Activated naive CD8-positive, alpha-beta T cell (primary cell): ENCODE data around the gene CWC15.

Experiments used
- H3K27ac Mint-ChIP-seq: one replicate; pipeline ENCODE4 v1.8.0; 2021; ENCODE audit warnings: mixed read lengths
- H3K27me3 Mint-ChIP-seq: one replicate; pipeline ENCODE4 v1.8.0; 2021; ENCODE audit warnings: mixed read lengths
- H3K36me3 Mint-ChIP-seq: one replicate; pipeline ENCODE4 v1.8.0; 2021; ENCODE audit warnings: mixed read lengths
- H3K4me1 Mint-ChIP-seq: one replicate; pipeline ENCODE4 v1.8.0; 2021; ENCODE audit warnings: low read depth, mixed read lengths
- H3K4me3 Mint-ChIP-seq: one replicate; pipeline ENCODE4 v1.8.0; 2021; ENCODE audit warnings: mild to moderate bottlenecking, mixed read lengths
- H3K9me3 Mint-ChIP-seq: one replicate; pipeline ENCODE4 v1.8.0; 2021; ENCODE audit warnings: low read depth, mixed read lengths

Gene CWC15

DNA sequence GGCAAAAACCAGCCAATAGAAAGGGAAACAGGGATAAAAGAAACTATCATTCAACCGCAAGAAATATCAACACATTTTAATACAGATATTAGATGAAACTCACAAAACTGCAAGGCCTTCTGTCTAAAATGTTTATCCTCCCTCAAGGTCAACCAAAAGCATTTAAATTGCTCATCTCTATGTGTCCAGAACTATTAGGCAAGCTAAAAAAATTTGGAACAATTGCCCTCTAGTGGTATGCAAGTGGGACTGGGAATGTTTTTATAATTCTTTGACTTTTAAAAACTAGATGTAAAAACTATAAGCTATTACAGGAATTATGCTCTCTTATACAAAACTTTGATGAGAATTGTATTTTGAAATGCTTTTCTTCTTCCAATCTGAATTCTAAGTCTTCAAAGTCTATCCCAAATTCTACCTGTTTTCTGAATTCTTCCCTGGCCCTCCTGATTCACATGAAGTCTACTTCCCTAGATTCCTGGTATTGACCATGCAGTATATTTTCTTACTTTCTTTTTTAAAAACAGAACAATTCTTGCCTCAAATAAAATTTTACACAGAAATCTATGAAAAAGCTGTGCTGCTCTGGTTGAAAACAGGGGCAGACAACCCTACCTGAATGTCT lies 4.9 kb downstream of the CWC15 start:
- H3K4me3 Mint-ChIP-seq = no peak overlapping the region
- no peaks in the 10 kb centered on the region for H3K27me3 Mint-ChIP-seq
- peaks cover 27% of the 10 kb centered on the region for H3K4me1 Mint-ChIP-seq
- no peaks in the 10 kb centered on the region for H3K9me3 Mint-ChIP-seq
- H3K27ac Mint-ChIP-seq = peak overlapping the region; percentile 38
- peaks cover 22% of the 10 kb centered on the region for H3K36me3 Mint-ChIP-seq

DNA sequence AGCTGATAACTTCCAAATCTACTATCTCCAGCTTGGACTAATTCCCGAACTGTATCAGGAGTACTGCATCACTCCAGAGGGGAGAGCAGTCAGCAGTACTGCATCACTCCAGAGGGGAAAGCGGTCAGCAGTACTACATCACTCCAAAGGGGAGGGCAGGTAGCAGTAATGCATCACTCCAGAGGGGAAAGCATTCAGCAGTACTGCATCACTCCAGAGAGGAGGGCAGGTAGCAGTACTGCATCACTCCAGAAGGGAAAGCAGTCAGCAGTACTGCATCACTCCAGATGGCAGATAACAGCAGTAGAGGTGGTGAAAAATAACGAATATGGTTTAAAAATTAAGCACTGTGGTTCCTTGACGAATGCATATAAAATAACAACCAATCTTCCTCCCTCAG lies 8.4 kb downstream of the CWC15 start:
- Mint-ChIP-seq H3K27me3 (no peaks in the 10 kb centered on the region), H3K9me3 (no peaks in the 10 kb centered on the region), H3K36me3 (peaks cover 19% of the 10 kb centered on the region), H3K27ac (no peak overlapping the region), H3K4me3 (no peak overlapping the region), H3K4me1 (peaks cover 14% of the 10 kb centered on the region)

DNA sequence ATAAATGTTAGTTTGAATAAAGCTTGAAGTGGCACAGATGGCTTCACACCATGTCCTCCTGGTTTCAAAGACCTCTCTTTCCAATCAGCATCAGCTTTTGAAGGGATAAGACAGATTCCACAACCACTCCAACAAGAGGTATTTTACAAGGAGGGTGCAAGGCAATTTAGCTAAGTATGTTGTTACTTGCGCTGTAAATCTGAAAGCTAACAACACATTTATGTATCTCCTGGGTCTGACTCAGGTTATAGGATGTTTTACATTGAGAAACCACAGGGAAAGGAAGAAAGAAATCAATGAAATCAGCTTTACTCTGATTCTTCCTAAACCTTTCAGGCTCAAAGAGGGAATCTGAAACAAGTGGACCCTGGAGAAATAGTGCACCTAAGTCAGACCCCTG lies 12.1 kb downstream of the CWC15 start:
- H3K36me3 Mint-ChIP-seq = peaks cover 5% of the 10 kb centered on the region
- no peaks in the 10 kb centered on the region for H3K9me3 Mint-ChIP-seq
- peaks cover 3% of the 10 kb centered on the region for H3K4me1 Mint-ChIP-seq
- H3K27ac Mint-ChIP-seq = no peak overlapping the region
- no peaks in the 10 kb centered on the region for H3K27me3 Mint-ChIP-seq
- H3K4me3 Mint-ChIP-seq = no peak overlapping the region

DNA sequence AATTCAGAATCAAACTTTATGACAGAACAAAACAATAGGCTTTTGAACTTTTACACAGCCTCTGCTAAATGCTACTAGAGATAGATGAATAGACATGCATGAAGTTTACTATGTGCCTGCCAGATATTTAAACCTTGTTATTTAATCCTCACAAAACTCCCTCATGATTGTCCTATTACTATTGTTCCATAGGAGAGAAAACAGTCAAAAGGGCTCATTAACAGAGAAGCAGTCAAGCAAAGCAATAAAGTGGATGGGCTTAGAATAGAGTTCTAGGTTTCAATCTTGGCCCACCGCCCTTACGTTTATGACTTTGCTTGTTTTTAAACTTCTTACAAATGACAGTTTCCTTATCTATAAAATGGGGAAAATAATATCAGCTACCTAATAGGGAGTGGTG lies 12.9 kb downstream of the CWC15 start:
- H3K4me3 Mint-ChIP-seq = no peak overlapping the region
- H3K4me1 Mint-ChIP-seq = peaks cover 3% of the 10 kb centered on the region
- H3K27me3 Mint-ChIP-seq = no peaks in the 10 kb centered on the region
- no peaks in the 10 kb centered on the region for H3K9me3 Mint-ChIP-seq
- no peak overlapping the region for H3K27ac Mint-ChIP-seq
- H3K36me3 Mint-ChIP-seq = peaks cover 5% of the 10 kb centered on the region

DNA sequence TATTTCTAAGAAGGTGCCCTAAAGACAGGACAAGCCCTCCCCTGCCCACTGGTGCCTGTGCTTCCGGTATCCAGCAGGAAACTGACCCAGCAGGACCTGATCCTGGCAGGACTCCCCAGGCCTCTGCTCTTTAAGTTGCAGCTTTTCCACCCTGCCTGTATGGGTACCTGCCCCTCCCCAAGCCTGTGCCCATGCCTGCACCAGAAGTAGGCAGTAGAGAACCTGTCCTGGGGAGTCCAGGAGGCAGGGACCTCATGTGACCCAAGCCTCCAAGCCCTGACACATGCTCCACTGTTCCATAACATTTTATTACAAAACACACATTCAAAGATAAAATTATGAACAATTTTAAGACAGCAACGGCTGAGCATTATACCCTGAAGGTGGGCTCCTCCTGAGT lies 14.2 kb downstream of the CWC15 start:
- H3K9me3 Mint-ChIP-seq = no peaks in the 10 kb centered on the region
- no peak overlapping the region for H3K4me3 Mint-ChIP-seq
- H3K36me3 Mint-ChIP-seq = peaks cover 6% of the 10 kb centered on the region
- no peak overlapping the region for H3K27ac Mint-ChIP-seq
- no peaks in the 10 kb centered on the region for H3K27me3 Mint-ChIP-seq
- peaks cover 5% of the 10 kb centered on the region for H3K4me1 Mint-ChIP-seq

DNA sequence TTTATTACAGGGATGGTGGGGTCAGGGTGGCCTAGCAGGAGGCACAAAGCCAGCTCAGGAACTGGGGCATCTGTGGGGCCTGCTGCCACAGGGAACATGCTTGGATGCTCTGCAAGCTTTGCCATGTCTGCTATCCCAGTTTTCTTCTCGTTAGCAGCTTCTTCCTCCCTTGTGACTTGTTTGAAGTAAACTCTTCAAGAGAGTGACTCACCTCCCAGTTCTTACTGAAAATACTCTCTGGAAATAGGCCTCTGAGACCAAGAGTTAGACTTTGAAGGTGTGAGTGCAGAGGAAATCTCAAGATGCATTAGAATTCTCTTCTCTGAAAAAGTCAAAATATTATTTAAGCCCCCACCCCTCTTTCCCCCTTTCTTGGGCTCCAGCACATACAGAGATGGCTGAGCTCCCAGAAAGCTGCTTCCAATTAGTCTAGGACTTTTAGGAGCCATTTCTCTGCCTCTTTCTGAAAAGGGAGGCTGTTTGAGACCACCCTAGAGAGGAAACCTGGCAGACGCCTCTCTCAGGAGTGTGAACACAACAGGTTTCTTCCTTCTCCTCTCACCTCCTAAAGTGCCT lies 15.1 kb downstream of the CWC15 start:
- Mint-ChIP-seq H3K36me3 (peaks cover 6% of the 10 kb centered on the region), H3K27me3 (no peaks in the 10 kb centered on the region), H3K9me3 (no peaks in the 10 kb centered on the region), H3K4me3 (no peak overlapping the region), H3K27ac (no peak overlapping the region), H3K4me1 (peaks cover 5% of the 10 kb centered on the region)

DNA sequence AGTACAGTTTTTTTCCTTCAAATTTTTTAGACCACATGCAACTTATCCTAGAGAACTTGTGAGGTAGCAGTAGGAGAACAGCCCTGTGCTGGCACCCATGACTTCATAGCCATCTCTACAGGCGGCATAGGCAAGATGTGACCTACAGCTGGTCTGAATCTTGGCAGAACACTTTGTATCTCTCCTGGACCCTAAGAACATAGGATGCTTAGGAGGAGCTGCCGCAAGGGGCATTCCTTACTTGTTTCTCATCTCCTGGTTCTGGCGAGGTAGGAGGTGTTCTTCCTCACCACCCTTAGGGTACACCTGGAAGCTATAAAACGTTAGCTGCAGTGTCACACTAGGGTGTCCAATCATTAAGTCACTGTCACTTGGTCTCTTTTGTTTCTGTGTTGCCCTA lies 16.4 kb downstream of the CWC15 start:
- H3K36me3 Mint-ChIP-seq = peaks cover 3% of the 10 kb centered on the region
- peaks cover 5% of the 10 kb centered on the region for H3K4me1 Mint-ChIP-seq
- H3K4me3 Mint-ChIP-seq = no peak overlapping the region
- H3K27ac Mint-ChIP-seq = no peak overlapping the region
- H3K27me3 Mint-ChIP-seq = no peaks in the 10 kb centered on the region
- no peaks in the 10 kb centered on the region for H3K9me3 Mint-ChIP-seq

DNA sequence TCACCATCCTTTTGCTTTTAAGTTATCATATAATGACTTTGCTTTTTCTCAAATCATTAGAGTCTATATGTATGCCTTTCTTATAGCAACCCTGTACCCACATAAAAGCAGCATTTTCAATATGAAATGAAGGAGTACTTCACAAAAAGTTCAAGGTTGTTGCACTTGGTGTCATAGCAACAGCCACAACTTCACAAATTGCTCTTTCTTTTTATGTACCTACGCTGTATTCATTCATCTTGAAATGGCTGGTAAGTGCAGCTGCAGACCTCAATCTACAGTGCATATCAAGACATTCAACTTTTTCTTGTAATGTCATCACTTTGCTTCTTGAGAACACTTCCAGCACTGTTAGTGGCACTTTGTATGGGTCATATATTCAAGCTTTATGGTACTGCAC lies 18.6 kb downstream of the CWC15 start:
- Mint-ChIP-seq H3K9me3 (peaks cover 2% of the 10 kb centered on the region), H3K4me1 (peaks cover 5% of the 10 kb centered on the region), H3K27me3 (no peaks in the 10 kb centered on the region), H3K4me3 (no peak overlapping the region), H3K36me3 (peaks cover 6% of the 10 kb centered on the region), H3K27ac (no peak overlapping the region)

DNA sequence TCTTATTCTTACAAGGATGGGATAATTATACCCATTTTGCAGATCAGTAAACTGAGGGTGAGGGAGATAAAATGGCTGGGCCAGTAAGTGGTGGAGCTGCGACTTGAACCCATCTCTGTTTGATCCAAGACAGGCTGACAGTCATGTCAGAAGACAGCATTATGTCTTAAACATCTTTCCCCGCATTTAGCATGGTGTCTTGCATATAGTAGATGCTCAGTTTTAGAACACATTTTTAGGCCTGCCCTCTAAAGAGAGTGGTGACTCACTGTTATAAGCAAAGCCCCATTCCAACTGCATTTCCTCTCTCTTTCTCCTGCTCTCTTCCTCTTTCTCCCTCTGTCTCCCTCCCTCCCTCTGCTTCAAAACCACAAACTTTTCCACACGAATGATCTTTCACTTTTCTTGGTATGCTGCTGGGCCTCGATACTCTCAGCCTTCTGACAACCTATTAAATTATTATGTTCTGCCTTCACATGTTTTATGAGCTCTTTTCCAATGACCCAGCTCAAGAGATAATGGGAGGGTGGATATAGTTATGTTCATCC lies 25.2 kb downstream of the CWC15 start:
- Mint-ChIP-seq H3K4me1 (peaks cover 3% of the 10 kb centered on the region), H3K36me3 (peaks cover 4% of the 10 kb centered on the region), H3K4me3 (no peak overlapping the region), H3K27me3 (peaks cover 2% of the 10 kb centered on the region), H3K27ac (no peak overlapping the region), H3K9me3 (peaks cover 3% of the 10 kb centered on the region)

DNA sequence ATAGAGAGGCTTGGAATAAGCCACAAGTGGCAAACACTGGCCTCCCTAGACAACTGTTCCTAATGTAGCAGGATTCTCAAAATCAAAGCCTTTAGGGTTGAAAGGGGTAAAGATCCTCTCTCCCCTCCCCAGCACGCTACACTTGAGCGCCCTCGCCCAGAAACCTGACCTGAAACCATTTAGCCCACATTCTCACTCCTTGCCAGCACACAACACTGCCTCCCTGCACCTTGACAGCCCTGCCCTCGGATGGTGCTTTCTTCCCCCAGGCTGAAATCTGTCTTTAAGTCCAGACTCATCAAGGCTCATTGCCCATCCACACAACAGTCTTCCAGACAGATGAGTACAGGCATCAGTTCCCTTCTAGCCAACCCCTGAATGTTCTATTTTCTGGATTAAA lies 26.5 kb downstream of the CWC15 start:
- Mint-ChIP-seq H3K4me3 (no peak overlapping the region), H3K27ac (no peak overlapping the region), H3K9me3 (peaks cover 3% of the 10 kb centered on the region), H3K27me3 (peaks cover 2% of the 10 kb centered on the region), H3K4me1 (peaks cover 3% of the 10 kb centered on the region), H3K36me3 (peaks cover 4% of the 10 kb centered on the region)

DNA sequence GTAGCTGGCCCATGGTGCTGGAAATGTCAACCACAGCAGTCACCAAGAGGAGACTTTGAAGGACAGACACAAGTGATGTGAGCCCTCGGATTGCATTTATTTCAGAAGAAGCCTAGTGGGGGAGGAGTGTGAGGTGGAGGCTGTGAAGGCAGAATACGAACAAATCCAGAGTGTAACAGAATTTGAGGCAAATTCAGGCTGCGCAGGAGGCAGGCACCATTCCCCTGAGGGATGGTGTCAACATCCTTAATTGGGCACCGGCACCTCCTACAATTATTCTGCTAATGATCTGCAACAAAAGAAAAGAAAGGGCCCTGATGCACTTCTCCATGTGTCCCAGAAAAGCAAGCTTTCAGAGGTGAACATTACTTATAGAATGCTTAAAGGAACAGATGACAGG lies 32.2 kb downstream of the CWC15 start:
- H3K4me1 Mint-ChIP-seq = peaks cover 4% of the 10 kb centered on the region
- H3K9me3 Mint-ChIP-seq = no peaks in the 10 kb centered on the region
- no peaks in the 10 kb centered on the region for H3K36me3 Mint-ChIP-seq
- no peaks in the 10 kb centered on the region for H3K27me3 Mint-ChIP-seq
- H3K4me3 Mint-ChIP-seq = no peak overlapping the region
- no peak overlapping the region for H3K27ac Mint-ChIP-seq

DNA sequence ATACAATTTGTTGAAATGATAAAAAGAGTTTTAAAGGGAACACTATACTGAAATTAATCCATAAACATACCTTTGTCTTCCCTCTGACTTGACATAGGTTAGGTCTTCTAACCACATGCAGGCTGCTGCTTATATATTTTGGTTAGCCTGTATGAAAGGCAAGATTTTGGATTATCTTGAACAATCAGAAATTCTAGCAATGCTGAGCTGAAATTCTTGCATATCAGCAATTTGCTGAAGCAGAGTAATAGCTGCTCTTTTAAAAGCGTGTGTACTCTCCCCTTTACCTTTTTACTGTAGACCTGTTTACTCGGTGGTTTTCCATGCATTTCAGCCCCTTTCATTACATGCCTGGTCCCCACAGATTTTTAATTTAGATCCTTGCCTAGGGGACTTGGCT lies 34.0 kb downstream of the CWC15 start:
- Mint-ChIP-seq H3K9me3 (no peaks in the 10 kb centered on the region), H3K27me3 (no peaks in the 10 kb centered on the region), H3K4me1 (peaks cover 19% of the 10 kb centered on the region), H3K4me3 (no peak overlapping the region), H3K36me3 (no peaks in the 10 kb centered on the region), H3K27ac (no peak overlapping the region)

DNA sequence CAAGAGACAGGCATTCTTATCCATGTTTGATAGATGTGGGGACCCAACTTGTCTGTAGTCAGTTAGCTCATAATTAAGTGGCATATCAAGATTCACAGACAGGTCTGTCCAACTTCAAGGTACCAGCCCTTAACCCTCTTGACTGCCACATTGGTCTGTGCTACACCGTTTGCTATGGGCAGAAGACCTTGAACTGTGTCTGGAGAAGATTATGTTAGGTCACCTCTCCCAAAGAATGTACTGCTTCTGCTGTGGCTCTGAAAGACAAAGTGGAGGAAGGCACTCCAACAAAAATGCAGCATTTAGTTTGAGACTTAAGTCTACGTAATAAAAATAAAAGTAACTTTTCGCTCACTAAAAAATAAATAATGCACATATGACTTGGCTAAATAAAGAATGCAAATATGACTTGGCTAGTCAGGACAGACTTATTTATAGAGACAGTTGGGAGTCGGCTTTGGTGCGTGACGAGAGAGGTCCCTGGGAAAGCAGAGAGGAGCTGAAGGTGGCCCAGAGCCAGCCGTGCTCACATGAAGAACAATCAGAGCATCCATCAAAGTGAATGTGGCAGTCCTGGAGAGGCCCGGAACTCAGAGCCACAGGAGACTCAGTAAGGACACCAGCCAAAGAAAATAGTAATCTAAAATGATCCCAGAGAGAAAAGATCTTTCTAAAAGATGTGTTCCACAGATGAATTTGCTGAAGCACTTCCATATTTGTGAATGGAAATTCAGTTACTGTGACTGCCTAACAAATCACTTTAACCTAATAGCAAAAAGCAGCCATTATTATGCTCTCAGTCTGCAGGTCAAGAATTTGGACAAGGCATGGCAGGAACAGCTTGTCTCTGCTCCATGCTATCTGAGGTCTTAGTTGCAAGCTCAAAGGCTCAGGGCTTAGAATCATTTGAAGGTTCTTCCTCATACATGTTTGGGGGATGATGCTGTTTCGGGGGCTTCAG lies 35.0 kb downstream of the CWC15 start:
- H3K4me1 Mint-ChIP-seq = peaks cover 29% of the 10 kb centered on the region
- H3K4me3 Mint-ChIP-seq = no peak overlapping the region
- H3K27ac Mint-ChIP-seq = no peak overlapping the region
- no peaks in the 10 kb centered on the region for H3K36me3 Mint-ChIP-seq
- H3K27me3 Mint-ChIP-seq = no peaks in the 10 kb centered on the region
- H3K9me3 Mint-ChIP-seq = no peaks in the 10 kb centered on the region

DNA sequence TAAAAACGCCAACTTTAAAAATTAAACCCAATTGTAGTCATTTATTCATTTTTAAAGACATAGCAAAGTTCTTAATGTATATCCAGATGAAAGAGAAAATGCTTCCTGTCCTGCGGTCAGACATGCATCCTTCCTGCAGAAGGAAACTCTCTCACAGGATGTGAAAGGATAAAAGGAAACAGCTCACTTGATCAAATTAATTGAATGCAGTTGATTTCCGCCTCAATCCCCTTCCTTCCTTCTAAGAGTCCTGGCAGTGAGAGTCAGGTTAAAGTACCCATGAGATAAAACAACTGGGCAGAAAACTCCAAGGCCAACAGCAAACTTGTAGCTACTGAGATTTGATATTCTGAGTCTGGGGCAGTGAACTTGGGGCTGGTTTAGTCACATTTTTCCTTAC lies 38.5 kb downstream of the CWC15 start:
- Mint-ChIP-seq H3K4me1 (peaks cover 38% of the 10 kb centered on the region), H3K27ac (peak overlapping the region; percentile 47), H3K9me3 (no peaks in the 10 kb centered on the region)

DNA sequence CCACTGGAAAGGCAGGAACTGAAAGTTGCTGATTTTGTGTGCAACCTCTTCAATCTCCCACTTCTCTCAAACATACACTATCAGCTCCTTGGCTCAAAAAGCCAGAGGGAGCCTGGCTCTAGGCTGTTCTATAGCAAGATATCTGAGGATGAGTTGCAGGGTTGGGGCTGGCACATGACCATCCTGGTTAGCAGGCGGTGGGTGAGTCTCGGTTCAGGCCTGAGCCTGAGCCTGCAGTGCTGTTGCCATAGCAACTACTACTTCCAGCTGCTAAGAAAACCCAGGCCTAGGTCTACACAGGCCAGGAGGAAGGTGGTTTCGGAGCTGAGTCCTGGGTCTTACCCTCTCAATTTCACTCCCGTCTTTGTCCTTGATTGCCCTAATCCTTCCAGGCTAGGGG lies 39.0 kb downstream of the CWC15 start:
- no peaks in the 10 kb centered on the region for H3K9me3 Mint-ChIP-seq

More for the DNA sequence above, 38.5 kb downstream of the CWC15 start:
- Mint-ChIP-seq H3K27me3 (no peaks in the 10 kb centered on the region), H3K36me3 (no peaks in the 10 kb centered on the region), H3K4me3 (peak overlapping the region; percentile 24)

More for the DNA sequence above, 39.0 kb downstream of the CWC15 start:
- H3K4me1 Mint-ChIP-seq = peaks cover 38% of the 10 kb centered on the region
- no peaks in the 10 kb centered on the region for H3K27me3 Mint-ChIP-seq
- H3K27ac Mint-ChIP-seq = peak overlapping the region; percentile 12
- no peaks in the 10 kb centered on the region for H3K36me3 Mint-ChIP-seq
- peak overlapping the region; percentile 24 for H3K4me3 Mint-ChIP-seq
